ENCODE data around the gene SRRT.

SRRT gene

GRCh38 chr7:100874577-100875355 lies at the start of gene SRRT (continued):
- no peak for TF ChIP-seq ZNF433 (tag by site-specific recombination; IDR thresholded peaks at IDR 0.05; ENCODE audit: low read depth)
- no peak for TF ChIP-seq ZNF776 (tag by site-specific recombination; IDR thresholded peaks at IDR 0.05; ENCODE audit: borderline replicate concordance)
- TF ChIP-seq, protein P1, sequence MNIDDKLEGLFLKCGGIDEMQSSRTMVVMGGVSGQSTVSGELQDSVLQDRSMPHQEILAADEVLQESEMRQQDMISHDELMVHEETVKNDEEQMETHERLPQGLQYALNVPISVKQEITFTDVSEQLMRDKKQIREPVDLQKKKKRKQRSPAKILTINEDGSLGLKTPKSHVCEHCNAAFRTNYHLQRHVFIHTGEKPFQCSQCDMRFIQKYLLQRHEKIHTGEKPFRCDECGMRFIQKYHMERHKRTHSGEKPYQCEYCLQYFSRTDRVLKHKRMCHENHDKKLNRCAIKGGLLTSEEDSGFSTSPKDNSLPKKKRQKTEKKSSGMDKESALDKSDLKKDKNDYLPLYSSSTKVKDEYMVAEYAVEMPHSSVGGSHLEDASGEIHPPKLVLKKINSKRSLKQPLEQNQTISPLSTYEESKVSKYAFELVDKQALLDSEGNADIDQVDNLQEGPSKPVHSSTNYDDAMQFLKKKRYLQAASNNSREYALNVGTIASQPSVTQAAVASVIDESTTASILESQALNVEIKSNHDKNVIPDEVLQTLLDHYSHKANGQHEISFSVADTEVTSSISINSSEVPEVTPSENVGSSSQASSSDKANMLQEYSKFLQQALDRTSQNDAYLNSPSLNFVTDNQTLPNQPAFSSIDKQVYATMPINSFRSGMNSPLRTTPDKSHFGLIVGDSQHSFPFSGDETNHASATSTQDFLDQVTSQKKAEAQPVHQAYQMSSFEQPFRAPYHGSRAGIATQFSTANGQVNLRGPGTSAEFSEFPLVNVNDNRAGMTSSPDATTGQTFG (tag by site-specific recombination; IDR thresholded peaks at IDR 0.05; ENCODE audit: borderline replicate concordance): no peak
- no peak for TF ChIP-seq ZNF362 (tag by site-specific recombination; IDR thresholded peaks at IDR 0.05)
- peak; percentile 97 for TF ChIP-seq SP3 (tag by site-specific recombination; IDR thresholded peaks at IDR 0.05)
- no peak for TF ChIP-seq ZNF529 (tag by site-specific recombination; IDR thresholded peaks at IDR 0.05; ENCODE audit: insufficient replicate concordance)
- TF ChIP-seq ZFP69B (tag by site-specific recombination; IDR thresholded peaks at IDR 0.05): peak; percentile 43
- no peak for TF ChIP-seq ZNF138 (tag by site-specific recombination; IDR thresholded peaks at IDR 0.05; ENCODE audit: borderline replicate concordance)
- TF ChIP-seq ZNF214 (tag by site-specific recombination; IDR thresholded peaks at IDR 0.05; ENCODE audit: borderline replicate concordance): no peak
- TF ChIP-seq ZNF324 (tag by site-specific recombination; IDR thresholded peaks at IDR 0.05): peak; percentile 57; the same call in 1 of the 2 replicates
- TF ChIP-seq ZNF280C (tag by site-specific recombination; IDR thresholded peaks at IDR 0.05): no peak
- TF ChIP-seq ZSCAN5A (tag by site-specific recombination; IDR thresholded peaks at IDR 0.05): 0 out of 2 replicates have a peak, but pooled peaks have one; percentile 12
- no peak for TF ChIP-seq ZNF169 (tag by site-specific recombination; IDR thresholded peaks at IDR 0.05)
- TF ChIP-seq, protein P2, sequence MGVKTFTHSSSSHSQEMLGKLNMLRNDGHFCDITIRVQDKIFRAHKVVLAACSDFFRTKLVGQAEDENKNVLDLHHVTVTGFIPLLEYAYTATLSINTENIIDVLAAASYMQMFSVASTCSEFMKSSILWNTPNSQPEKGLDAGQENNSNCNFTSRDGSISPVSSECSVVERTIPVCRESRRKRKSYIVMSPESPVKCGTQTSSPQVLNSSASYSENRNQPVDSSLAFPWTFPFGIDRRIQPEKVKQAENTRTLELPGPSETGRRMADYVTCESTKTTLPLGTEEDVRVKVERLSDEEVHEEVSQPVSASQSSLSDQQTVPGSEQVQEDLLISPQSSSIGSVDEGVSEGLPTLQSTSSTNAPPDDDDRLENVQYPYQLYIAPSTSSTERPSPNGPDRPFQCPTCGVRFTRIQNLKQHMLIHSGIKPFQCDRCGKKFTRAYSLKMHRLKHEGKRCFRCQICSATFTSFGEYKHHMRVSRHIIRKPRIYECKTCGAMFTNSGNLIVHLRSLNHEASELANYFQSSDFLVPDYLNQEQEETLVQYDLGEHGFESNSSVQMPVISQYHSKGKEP (tag by site-specific recombination; IDR thresholded peaks at IDR 0.05): no peak
- TF ChIP-seq ZNF311 (tag by site-specific recombination; IDR thresholded peaks at IDR 0.05; ENCODE audit: borderline replicate concordance): no peak
- TF ChIP-seq MZF1 (tag by site-specific recombination; IDR thresholded peaks at IDR 0.05; ENCODE audit: borderline replicate concordance): 0 out of 2 replicates have a peak, but pooled peaks have one; percentile 33
- TF ChIP-seq HOXD13 (CRISPR knock-in tag; IDR thresholded peaks at IDR 0.05; ENCODE audit: borderline replicate concordance): no peak
- TF ChIP-seq TCF7L2 (IDR thresholded peaks at IDR 0.05; ENCODE audit: borderline replicate concordance, low read depth, low read length): no peak
- TF ChIP-seq ZNF621 (tag by site-specific recombination; IDR thresholded peaks at IDR 0.05): no peak
- 0 out of 2 replicates have a peak, but pooled peaks have one; percentile 3 for TF ChIP-seq ZBTB21 (tag by site-specific recombination; IDR thresholded peaks at IDR 0.05)
- peak; percentile 85 for TF ChIP-seq ZSCAN30 (tag by site-specific recombination; IDR thresholded peaks at IDR 0.05)
- no peak for TF ChIP-seq ZNF560 (tag by site-specific recombination; IDR thresholded peaks at IDR 0.05; ENCODE audit: borderline replicate concordance)
- peak; percentile 79; the same call in 1 of the 2 replicates for TF ChIP-seq ZNF561 (tag by site-specific recombination; IDR thresholded peaks at IDR 0.05; ENCODE audit: borderline replicate concordance)
- TF ChIP-seq YY1 (tag by site-specific recombination; IDR thresholded peaks at IDR 0.05): peak; percentile 93
- TF ChIP-seq ZNF114 (tag by site-specific recombination; IDR thresholded peaks at IDR 0.05): no peak
- TF ChIP-seq KLF7 (tag by site-specific recombination; IDR thresholded peaks at IDR 0.05; ENCODE audit: borderline replicate concordance): peak; percentile 44; the same call in 1 of the 2 replicates
- TF ChIP-seq INSM2 (tag by site-specific recombination; IDR thresholded peaks at IDR 0.05): peak; percentile 46
- TF ChIP-seq WT1 (tag by site-specific recombination; IDR thresholded peaks at IDR 0.05): peak; percentile 57
- TF ChIP-seq ZNF366 (tag by site-specific recombination; conservative IDR thresholded peaks at IDR 0.05): no peak

Measured in HEK293 (cell line).